Neural progenitor cell (in vitro differentiated cells): ENCODE measurements around the gene ZNF280A.

ENCODE experiments used
- CTCF ChIP-seq: fragments of 200-600 bp; sonication (generic); IDR thresholded peaks from 2 replicates; pipeline ENCODE4 v1.5.1; 2017; ENCODE audit warnings: antibody characterized with exemption, mild to moderate bottlenecking
- EZH2 ChIP-seq: fragments of 200-600 bp; sonication (generic); IDR thresholded peaks from 2 replicates; pipeline ENCODE4 v1.6.1; 2017; ENCODE audit warnings: antibody characterized with exemption, mild to moderate bottlenecking, moderate library complexity

GRCh38 chr22:22536916-22537315 lies 16.8 kb upstream of the ZNF280A start:
- TF ChIP-seq CTCF (no peak), EZH2 (no peak)
